GM21619 (cell line): ENCODE results near the gene KIF21B.
A peak's percentile ranks its signal among the peaks of the same experiment; 100 is the strongest.

Experiments used
- ATAC-seq: cut with Tn5 transposase; IDR thresholded peaks from one replicate; pipeline ENCODE4 v1.9.1; 2021; ENCODE audit not compliant: unreplicated experiment

KIF21B gene

GRCh38 chr1:201020721-201021629 is 2.5 kb downstream of the KIF21B start:
- no peak for ATAC-seq

DNA sequence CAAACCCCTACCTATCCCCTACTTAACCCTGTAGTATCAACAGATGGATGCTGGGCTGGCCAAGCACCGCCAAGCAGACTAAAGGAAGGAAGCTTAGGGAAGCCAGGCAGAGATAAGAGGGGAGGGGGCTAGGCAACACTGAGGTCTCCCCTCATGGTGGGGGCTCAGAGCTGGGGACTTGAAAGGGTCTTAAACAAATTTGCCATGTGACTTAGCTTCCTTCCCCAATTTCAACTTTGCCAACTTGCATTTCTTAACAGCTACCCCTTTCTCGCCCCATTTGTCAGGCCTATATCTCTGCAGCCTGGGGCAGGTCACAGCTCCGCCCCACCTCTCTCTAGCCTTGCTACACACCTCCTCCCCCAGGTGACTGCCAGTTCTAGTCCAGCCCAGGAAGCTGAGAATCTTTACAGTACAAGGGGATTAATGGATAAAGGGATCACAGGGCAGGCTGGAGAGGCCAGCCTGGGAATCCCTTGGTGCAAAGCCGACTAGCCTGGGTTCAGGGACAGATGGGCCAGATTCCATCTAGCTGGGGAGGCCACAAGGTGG is 3.4 kb downstream of the KIF21B start:
- ATAC-seq, result no peak

DNA sequence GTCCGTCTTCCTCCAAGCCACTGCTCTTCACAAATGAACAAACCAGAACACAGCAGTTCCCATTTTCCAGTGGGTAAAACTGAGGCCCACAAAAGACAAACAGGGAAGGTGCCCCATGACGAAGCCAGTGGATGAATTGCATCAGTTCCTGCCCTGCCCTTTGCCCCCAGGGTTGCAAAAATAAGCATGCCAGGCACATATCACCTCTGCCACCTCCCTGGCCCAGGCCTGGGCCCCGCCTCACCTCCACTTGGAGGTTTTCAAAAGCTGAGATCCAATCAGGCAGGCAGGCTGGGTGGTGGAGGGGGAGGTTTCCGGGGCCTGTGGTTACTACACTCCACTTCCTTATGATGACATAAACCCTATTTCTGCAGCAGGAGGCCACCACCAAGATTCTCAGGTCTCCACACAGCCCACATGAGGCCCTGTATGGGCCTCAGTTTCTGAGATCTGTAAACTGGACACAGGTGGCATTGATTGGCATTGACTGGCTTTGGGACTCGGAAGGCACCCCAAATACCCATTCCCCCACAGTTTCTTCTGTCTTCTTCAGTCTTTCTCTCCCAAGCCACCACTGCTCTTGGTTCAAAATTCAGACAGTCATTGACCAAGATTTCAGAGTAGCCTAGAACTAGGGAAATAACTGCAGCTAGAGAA is 4.1 kb downstream of the KIF21B start:
- ATAC-seq, result peak; percentile 47

DNA sequence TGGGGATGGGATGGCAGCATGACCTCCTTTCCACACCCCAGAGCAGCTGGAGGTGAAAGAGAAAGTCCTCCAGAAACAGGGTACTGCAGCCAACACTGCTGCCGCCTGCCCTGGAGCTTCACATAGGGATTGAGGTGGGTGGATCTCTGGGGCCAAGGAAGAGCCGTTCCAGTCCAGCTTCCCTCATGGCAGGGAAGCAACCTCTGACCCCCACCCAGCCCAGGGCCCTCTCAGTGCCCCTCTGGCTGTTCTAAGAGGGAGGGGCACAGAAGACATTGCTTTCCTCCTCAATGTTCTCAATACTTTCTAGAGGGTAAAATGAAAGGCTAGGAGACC is 5.7 kb downstream of the KIF21B start:
- no peak for ATAC-seq

GRCh38 chr1:201016943-201017827 is 6.3 kb downstream of the KIF21B start:
- ATAC-seq, result peak; percentile 32

- no peak for ATAC-seq
Observed at GRCh38 chr1:201016211-201016651, 7.3 kb downstream of the KIF21B start.

DNA sequence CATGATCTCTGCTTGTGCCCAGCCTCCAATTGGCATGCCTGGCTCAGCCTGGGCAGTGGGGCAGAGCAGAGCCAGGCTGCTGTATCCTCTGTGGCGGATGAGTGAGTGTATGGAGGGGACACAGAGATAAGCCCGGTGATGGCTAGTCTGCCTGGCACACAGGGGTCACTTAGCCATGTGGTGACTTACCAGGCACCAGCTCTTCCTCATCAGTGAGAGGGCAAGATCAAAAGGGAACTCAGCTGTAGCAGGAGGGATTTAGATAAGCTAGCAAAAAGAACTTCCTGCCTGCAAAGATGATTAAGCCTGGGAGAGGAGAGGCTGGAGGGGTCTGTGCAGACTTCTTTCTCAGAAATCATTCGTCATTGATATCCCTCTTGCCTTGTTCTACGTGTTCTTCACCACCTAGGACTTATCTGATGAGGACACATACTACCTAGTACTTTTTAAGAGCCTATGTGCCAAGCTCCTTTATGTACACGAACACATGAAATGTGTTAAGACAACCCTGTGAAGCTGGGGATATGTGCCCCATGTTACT is 7.9 kb downstream of the KIF21B start:
- no peak for ATAC-seq

DNA sequence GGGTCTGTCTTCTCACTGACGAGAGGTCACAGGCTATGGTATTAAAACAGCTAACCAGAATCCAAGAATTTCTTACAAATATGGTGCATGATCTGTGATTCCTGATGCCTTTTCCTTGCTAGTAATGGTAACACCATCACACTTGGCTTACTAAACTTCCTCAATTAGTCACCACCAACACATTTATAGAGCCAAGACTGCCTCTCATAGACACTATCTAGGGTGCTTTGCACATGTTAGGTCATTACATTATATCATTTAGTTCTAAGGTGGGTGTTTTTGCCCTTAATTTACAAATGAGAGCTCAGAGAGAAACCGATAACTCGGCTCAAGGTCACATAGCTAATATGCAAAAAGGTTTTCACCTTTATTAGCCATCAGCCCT is 8.7 kb downstream of the KIF21B start:
- no peak for ATAC-seq

- ATAC-seq, result no peak
Observed at GRCh38 chr1:201013991-201014815, 9.3 kb downstream of the KIF21B start.

GRCh38 chr1:201013031-201013485 is 10.5 kb downstream of the KIF21B start:
- ATAC-seq, result no peak

GRCh38 chr1:201011616-201012015 is 11.9 kb downstream of the KIF21B start:
- no peak for ATAC-seq

DNA sequence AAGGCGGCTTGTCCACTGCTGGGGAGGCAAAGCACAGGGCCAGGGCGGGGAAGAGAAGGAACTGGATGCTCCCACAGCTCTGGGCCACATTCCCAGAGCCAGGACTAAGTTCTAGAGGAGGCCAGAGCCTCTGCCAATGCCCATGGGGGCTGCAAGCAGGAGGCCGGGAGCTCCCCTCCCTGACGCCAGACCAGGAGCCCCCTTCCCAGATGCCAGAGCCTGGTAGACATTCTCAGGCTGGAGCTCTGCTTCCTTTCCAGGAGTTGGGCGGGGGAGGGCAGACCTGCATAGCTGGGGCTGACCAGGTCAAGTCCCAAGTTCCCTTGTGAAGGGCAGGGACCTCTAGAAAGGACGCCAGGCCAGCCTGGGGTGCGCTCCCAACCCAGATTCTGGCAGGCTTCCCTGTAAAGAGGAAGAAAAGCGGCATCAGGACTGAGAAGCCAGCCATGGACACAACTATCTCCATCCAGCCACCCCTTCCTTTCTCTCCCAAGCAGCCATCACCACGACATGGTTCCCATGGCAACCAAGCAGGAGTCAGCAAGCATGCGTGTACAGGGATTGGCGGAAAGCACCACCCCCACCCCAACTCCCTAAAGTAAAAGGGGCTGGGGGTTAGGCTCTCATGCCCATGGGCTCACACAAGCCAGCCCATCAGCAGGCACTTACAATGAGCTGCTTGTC is 13.4 kb downstream of the KIF21B start:
- ATAC-seq, result no peak

DNA sequence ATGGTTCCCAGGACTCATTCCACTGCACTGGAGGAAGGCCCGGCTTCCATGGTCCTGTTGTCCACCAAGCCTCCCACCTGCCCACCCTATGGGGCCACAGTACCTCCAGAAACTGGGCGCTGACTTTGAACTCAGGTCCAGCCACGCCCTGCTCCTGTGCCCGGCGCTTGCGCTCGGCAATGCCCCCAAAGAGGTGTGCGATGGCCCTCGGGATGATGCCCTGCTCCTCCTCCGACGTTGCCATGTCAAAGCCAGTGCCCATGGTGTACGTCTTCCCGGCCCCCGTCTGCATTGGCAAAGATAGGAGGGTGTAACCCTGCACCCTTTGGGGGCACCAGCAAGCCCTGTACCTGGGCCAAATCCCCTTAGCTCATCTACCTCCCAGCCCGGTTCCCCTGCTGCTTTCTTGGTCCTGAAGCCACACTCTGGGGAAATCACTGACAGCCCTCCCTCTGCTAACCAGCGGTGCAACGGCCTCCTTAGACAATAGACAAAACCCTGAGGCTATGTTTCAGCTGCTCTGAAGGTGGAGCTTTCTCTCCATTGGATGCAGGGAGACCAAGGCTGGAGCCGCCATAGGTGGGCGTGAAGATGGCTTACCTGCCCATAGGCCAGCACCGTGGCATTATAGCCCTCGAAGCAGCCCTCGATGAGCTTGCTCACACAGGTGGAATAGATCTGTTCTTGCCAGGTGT is 14.7 kb downstream of the KIF21B start:
- no peak for ATAC-seq

DNA sequence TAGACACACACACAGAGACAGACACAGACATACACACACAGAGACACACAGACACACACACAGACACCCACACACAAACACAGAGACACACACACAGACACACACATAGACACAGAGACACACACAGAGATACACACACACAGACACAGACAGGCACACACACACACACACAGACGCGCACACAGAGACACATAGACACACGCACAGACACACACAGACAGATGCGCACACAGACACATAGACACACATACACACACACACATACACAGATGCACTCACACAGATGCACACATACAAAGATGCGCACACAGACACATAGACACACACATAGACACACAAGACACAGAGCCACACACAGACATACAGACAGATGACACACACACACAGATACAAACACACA is 16.0 kb downstream of the KIF21B start:
- no peak for ATAC-seq

GRCh38 chr1:201006450-201006849 is 17.1 kb downstream of the KIF21B start:
- ATAC-seq, result no peak

DNA sequence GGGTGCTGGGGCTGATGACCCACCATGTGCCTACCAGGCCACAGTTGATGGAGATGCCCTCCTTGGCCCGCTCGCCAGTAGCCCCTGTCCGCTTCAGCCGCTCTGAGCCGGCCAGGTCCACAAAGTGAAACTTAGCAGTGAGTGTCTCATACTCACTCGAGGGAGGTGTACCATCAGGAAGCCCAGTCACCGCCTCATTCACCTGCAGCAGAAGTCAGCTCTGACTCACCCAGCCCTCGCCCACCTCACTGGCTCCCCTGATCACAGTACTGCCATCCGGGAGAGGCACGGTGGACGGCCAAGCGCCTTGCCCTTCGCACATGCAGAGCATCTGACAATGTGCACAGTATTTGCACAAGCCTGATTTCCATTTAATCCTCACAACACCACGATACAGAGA is 18.8 kb downstream of the KIF21B start:
- ATAC-seq, result no peak

DNA sequence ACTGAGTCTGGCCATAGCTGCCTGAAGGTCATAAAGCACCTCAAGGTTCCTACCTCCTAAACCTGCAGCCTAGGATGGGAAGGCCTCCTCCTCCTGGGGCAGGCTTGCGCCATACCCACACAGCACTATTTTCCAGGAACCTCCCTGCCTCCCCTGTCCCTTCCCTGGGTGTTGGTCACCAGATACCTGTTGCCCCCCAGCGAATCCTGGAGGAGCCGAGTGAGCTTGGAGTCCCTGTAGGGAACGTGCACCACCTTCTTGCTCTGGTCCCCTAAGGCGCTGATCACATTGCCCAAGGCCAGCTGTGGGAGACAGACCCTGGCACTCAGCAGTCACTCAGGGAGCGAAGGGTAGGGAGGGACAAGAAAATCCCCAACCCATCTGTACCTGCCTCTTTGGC is 19.4 kb downstream of the KIF21B start:
- ATAC-seq, result no peak

GRCh38 chr1:201002510-201002909 is 21.0 kb downstream of the KIF21B start:
- ATAC-seq, result no peak

DNA sequence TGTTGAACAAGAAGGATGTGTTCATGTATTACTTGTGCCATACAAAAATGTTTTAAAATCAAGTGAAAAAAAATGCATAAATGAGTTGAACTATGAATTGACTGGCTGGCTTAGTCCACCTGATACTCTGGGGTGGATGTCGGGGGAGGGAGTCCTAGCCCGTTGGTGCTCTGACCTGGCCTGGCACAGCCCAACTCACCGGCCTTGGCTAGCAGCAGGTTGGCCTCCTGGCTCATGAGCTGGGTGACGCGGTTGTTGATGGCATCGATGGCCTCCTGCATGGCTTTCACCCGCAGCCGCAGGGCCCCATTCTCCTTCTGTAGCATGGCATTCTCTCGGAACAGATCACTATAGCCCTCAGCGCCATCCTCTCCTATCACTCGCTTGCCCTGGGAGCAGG is 21.6 kb downstream of the KIF21B start:
- no peak for ATAC-seq
